Vagina (tissue), 2 donors: ENCODE results near the gene RPUSD1. TPM values are rescaled to one million over a fixed set of nuclear protein-coding genes. Genes with fewer than 3 reads are reported as not detected.

Experiments
- DNase-seq, 2 donors: peaks; one replicate each; pipeline ENCODE4 v3.0.0-alpha.2; 2017; ENCODE audit errors: extremely low spot score in 2 of 2
- H3K27ac ChIP-seq: fragments of 200-600 bp; sonication (generic); one replicate; pipeline ENCODE4 v1.5.1; 2019
- H3K27me3 ChIP-seq: fragments of 200-600 bp; sonication (generic); one replicate; pipeline ENCODE4 v1.5.1; 2019
- H3K36me3 ChIP-seq, 2 donors: fragments of 200-600 bp; sonication (generic); one replicate each; pipeline ENCODE4 v1.5.1; 2017 to 2019
- H3K4me1 ChIP-seq: fragments of 200-600 bp; sonication (generic); one replicate; pipeline ENCODE4 v1.5.1; 2019
- H3K4me3 ChIP-seq, 2 donors: fragments of 200-600 bp; sonication (generic); 1 replicate in 1 of 2; 2 replicates in 1 of 2; pipeline ENCODE4 v1.5.1; 2016 to 2019
- H3K9me3 ChIP-seq: fragments of 200-600 bp; sonication (generic); one replicate; pipeline ENCODE4 v1.5.1; 2019
- POLR2A ChIP-seq, 2 donors: fragments of 450-650 bp; IDR thresholded peaks; one replicate each; pipeline ENCODE4 v1.6.1; 2017; ENCODE audit warnings: antibody characterized with exemption in 2 of 2, mild to moderate bottlenecking in 2 of 2, moderate library complexity in 2 of 2
- POLR2AphosphoS5 ChIP-seq, 2 donors: sonication (generic); formaldehyde crosslinking; IDR thresholded peaks; one replicate each; pipeline ENCODE4 v1.9.0; 2017; ENCODE audit warnings: antibody characterized with exemption in 2 of 2, mild to moderate bottlenecking in 2 of 2, low read depth in 1 of 2; ENCODE audit not compliant: insufficient read depth in 1 of 2
- intact Hi-C: fragments of 100-400 bp; cut with DNase I; formaldehyde crosslinking; loops from one replicate; pipeline ENCODE4 v1.15.1; 2023
- total RNA-seq: library from RNA; depleted of rRNA; stranded (reverse); fragments of >200 nt; gene quantifications from one replicate; pipeline ENCODE4 v1.2.3, GENCODE V29; 2016
- TF ChIP-seq, protein P1 (sequence below), 3 experiments: fragments of 450-650 bp in 2 of 3; fragments of 200-600 bp in 1 of 3; sonication (generic) in 1 of 3; IDR thresholded peaks; one replicate each; pipeline ENCODE4 v1.5.1; 2017 to 2019; ENCODE audit warnings: antibody characterized with exemption in 3 of 3, mild to moderate bottlenecking in 2 of 3, moderate library complexity in 2 of 3

Gene RPUSD1
- total RNA-seq, 1 donor from 2014 or later = 17.2 TPM

DNA sequence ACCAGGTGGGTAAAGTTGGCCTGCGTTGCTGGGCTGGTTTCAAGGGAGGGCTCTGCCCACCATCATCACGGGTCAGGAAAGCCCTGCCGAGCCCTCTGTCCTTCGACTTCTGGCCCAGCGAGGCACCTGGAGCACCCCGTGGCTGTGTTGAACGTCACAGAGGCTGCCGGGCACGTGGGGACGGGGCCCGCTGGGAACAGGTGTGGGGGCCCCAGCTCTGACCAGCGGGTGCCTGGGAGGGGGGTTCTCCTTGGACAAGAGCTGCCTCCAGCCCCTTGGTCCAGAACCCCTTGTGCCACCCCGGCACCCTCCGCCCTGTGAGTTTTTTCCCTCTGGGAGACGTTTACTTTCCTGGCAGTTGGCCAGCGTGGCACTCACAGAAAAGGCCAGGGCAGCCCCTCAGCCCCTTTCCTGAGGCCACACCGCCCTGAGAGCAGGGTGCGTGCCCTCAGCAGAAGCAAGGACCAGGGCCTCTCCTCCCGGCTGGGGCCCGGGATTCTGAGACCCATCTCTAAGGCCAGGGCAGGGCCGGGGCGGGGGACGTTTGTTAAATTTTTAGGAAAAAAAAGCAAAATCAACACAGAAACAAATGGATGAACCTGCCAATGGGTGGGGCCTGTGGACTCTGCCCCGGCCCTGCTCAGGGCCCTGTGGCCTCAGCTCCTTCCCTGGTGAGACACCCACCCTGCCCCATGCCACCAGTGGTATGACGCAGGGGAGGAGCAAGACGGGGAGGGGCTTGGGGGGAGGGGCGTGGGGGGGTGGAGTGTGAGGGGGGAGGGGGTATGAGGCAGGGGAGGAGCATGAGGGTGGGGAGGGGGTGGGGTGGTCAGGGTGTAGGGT, 43.6 kb upstream of the RPUSD1 start:
- no peak overlapping the region for H3K4me3 ChIP-seq
- no peak for TF ChIP-seq POLR2A (IDR thresholded peaks at IDR 0.05)
- TF ChIP-seq, protein P1, sequence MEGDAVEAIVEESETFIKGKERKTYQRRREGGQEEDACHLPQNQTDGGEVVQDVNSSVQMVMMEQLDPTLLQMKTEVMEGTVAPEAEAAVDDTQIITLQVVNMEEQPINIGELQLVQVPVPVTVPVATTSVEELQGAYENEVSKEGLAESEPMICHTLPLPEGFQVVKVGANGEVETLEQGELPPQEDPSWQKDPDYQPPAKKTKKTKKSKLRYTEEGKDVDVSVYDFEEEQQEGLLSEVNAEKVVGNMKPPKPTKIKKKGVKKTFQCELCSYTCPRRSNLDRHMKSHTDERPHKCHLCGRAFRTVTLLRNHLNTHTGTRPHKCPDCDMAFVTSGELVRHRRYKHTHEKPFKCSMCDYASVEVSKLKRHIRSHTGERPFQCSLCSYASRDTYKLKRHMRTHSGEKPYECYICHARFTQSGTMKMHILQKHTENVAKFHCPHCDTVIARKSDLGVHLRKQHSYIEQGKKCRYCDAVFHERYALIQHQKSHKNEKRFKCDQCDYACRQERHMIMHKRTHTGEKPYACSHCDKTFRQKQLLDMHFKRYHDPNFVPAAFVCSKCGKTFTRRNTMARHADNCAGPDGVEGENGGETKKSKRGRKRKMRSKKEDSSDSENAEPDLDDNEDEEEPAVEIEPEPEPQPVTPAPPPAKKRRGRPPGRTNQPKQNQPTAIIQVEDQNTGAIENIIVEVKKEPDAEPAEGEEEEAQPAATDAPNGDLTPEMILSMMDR (IDR thresholded peaks at IDR 0.05) = no peak
- TF ChIP-seq POLR2AphosphoS5 (IDR thresholded peaks at IDR 0.05; ENCODE audit: insufficient read depth in 1 of 2, low read depth in 1 of 2) = no peak
- no peak for DNase-seq
- intact Hi-C loops = no loop called here
- H3K27me3 ChIP-seq = no peaks in the 10 kb centered on the region
- peaks cover 10% of the 10 kb centered on the region for H3K9me3 ChIP-seq
- no peak overlapping the region for H3K27ac ChIP-seq
- no peaks in the 10 kb centered on the region for H3K4me1 ChIP-seq
- no peaks in the 10 kb centered on the region for H3K36me3 ChIP-seq

DNA sequence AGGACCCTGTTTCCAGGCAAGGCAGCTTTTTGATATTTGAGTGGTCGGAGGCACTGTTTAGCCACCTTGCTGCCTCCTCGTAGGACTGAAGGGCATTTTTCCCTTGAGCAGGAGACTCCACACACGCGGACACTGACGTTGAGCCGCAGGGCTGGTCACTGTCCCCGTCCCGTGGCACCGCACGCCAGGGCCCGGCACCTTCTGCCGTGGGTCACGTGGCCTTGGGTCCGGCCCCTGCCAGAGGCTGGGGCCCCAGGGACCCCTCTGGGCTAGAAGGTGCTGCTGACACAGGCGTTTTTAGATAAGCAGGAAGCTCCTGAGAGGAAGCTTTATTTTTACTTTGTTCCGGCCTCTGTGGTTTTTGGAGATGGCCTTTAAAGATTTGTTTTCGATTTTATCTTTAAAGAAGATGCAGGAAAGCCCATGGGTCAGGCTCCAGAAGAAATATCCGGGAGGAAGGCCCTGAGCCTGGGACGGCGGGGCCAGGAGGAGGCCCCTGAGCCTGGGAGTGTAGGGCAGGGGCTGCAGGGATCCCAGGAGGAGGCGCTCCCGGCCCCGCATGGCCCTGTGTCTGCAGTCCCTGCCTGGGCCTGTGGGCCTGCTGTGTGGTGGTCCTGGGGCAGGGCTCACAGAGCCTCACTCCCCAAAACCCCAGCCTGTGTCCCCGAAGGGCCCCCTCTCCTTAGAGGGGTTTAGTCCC, 42.8 kb upstream of the RPUSD1 start:
- H3K4me3 ChIP-seq = no peak overlapping the region
- intact Hi-C loops = no loop called here
- no peak for TF ChIP-seq POLR2AphosphoS5 (IDR thresholded peaks at IDR 0.05; ENCODE audit: insufficient read depth in 1 of 2, low read depth in 1 of 2)
- TF ChIP-seq, protein P1 (IDR thresholded peaks at IDR 0.05) = no peak
- no peak for DNase-seq
- H3K27ac ChIP-seq = no peak overlapping the region
- H3K9me3 ChIP-seq = peaks cover 2% of the 10 kb centered on the region
- no peaks in the 10 kb centered on the region for H3K4me1 ChIP-seq
- no peaks in the 10 kb centered on the region for H3K36me3 ChIP-seq
- H3K27me3 ChIP-seq = no peaks in the 10 kb centered on the region

- no peak for DNase-seq
- TF ChIP-seq POLR2A (IDR thresholded peaks at IDR 0.05) (no peak), POLR2AphosphoS5 (IDR thresholded peaks at IDR 0.05; ENCODE audit: insufficient read depth in 1 of 2, low read depth in 1 of 2) (no peak)
- TF ChIP-seq, protein P1 (IDR thresholded peaks at IDR 0.05) = no peak
- Histone ChIP-seq H3K4me3 (no peak overlapping the region), H3K9me3 (no peaks in the 10 kb centered on the region), H3K27me3 (no peaks in the 10 kb centered on the region), H3K27ac (no peak overlapping the region), H3K4me1 (peaks cover 2% of the 10 kb centered on the region), H3K36me3 (no peaks in the 10 kb centered on the region)
- intact Hi-C loops = no loop called here
These were observed 42.1 kb upstream of the RPUSD1 start for GRCh38 chr16:830107-830870.

DNA sequence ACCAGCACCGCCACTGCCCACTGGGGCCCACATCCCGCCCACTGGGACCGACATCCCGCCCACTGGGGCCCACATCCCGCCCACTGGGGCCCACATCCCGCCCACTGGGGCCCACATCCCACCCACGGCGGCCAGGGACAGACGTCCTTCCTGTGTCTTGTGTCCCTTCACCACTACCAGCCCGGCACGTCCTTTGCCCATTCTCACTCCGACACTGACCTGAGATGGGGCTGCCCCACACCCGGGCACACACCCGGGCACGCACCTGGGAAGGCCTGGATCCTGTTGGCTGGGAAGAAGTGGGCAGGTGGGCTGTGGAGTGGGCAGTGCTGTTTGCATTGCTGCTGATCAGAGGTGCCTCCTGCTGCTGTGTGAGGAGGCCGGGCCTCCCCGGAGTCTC, 40.7 kb upstream of the RPUSD1 start:
- Histone ChIP-seq H3K27me3 (no peaks in the 10 kb centered on the region), H3K9me3 (no peaks in the 10 kb centered on the region), H3K36me3 (no peaks in the 10 kb centered on the region), H3K4me1 (peaks cover 9% of the 10 kb centered on the region), H3K27ac (no peak overlapping the region), H3K4me3 (no peak overlapping the region)
- DNase-seq = no peak
- intact Hi-C loops = no loop called here
- TF ChIP-seq, protein P1 (IDR thresholded peaks at IDR 0.05) = no peak
- TF ChIP-seq POLR2A (IDR thresholded peaks at IDR 0.05) (no peak), POLR2AphosphoS5 (IDR thresholded peaks at IDR 0.05; ENCODE audit: insufficient read depth in 1 of 2, low read depth in 1 of 2) (no peak)
